Activated naive CD4-positive, alpha-beta T cell treated with Interleukin-2 at 50 U/mL for 16 hours (primary cell): Measurements from ENCODE around the gene RBKS.

Source experiments
- DNase-seq: peaks from one replicate; pipeline ENCODE4 v3.0.0-alpha.2; 2020

The RBKS gene

GRCh38 chr2:27890146-27890923, at the start of gene RBKS, which contains the start of gene BABAM2:
RBKS (minus strand) TSS chr2:27890387; CDS start chr2:27890345, 42 bp downstream.
BABAM2 (plus strand) TSS chr2:27890729; CDS start chr2:27894557, 3,828 bp downstream.
- DNase-seq: peak; percentile 90

GRCh38 chr2:27935026-27935425, 44.8 kb upstream of the RBKS start:
- DNase-seq: no peak

- DNase-seq: no peak
These were observed 42.2 kb upstream of the RBKS start for GRCh38 chr2:27932396-27932795.

GRCh38 chr2:27931361-27931950, 41.3 kb upstream of the RBKS start:
- DNase-seq: no peak

GRCh38 chr2:27929916-27930486, 39.8 kb upstream of the RBKS start:
- no peak for DNase-seq

- DNase-seq: no peak
These were observed 35.7 kb upstream of the RBKS start for GRCh38 chr2:27925766-27926472.

- no peak for DNase-seq
These were observed 32.7 kb upstream of the RBKS start for GRCh38 chr2:27922842-27923241.

- no peak for DNase-seq
These were observed 31.8 kb upstream of the RBKS start for GRCh38 chr2:27921880-27922547.

GRCh38 chr2:27921424-27921823, 31.2 kb upstream of the RBKS start:
- no peak for DNase-seq

- DNase-seq: no peak
These were observed 30.1 kb upstream of the RBKS start for GRCh38 chr2:27920148-27920885.

- no peak for DNase-seq
These were observed 26.3 kb upstream of the RBKS start for GRCh38 chr2:27916293-27916995.

GRCh38 chr2:27915874-27916273, 25.7 kb upstream of the RBKS start:
- no peak for DNase-seq

GRCh38 chr2:27915191-27915590, 25.0 kb upstream of the RBKS start:
- no peak for DNase-seq

- no peak for DNase-seq
These were observed 24.6 kb upstream of the RBKS start for GRCh38 chr2:27914805-27915175.

GRCh38 chr2:27914041-27914804, 24.0 kb upstream of the RBKS start:
- DNase-seq: no peak

- DNase-seq: no peak
These were observed 22.3 kb upstream of the RBKS start for GRCh38 chr2:27912512-27912911.

- DNase-seq: no peak
These were observed 21.4 kb upstream of the RBKS start for GRCh38 chr2:27911458-27912210.

GRCh38 chr2:27909901-27910300, 19.7 kb upstream of the RBKS start:
- no peak for DNase-seq

- DNase-seq: no peak
These were observed 17.4 kb upstream of the RBKS start for GRCh38 chr2:27907547-27907946.

- no peak for DNase-seq
These were observed 15.9 kb upstream of the RBKS start for GRCh38 chr2:27906074-27906473.
